HEK293T (cell line): ENCODE results near the gene PROS1.

Source experiments
- ARNT ChIP-seq: fragments of 450-650 bp; IDR thresholded peaks from 2 replicates; pipeline ENCODE4 v1.6.1; 2017; ENCODE audit warnings: mild to moderate bottlenecking
- FOXA1 ChIP-seq: fragments of 450-650 bp; IDR thresholded peaks from 2 replicates; pipeline ENCODE4 v1.6.1; 2016; ENCODE audit warnings: mild to moderate bottlenecking
- FOXM1 ChIP-seq: fragments of 450-650 bp; IDR thresholded peaks from 2 replicates; pipeline ENCODE4 v1.6.1; 2017; ENCODE audit warnings: mild to moderate bottlenecking, borderline replicate concordance
- L3MBTL2 ChIP-seq: fragments of 450-650 bp; conservative IDR thresholded peaks from 2 replicates; pipeline ENCODE4 v1.6.1; 2016; ENCODE audit warnings: mild to moderate bottlenecking
- SP1 ChIP-seq: fragments of 450-650 bp; IDR thresholded peaks from 2 replicates; pipeline ENCODE4 v1.6.1; 2017
- SUZ12 ChIP-seq: fragments of 450-650 bp; IDR thresholded peaks from 2 replicates; pipeline ENCODE4 v1.6.1; 2016; ENCODE audit warnings: mild to moderate bottlenecking
- TARDBP ChIP-seq: fragments of 450-650 bp; IDR thresholded peaks from 2 replicates; pipeline ENCODE4 v1.6.1; 2016
- ZNF384 ChIP-seq: fragments of 450-650 bp; IDR thresholded peaks from 2 replicates; pipeline ENCODE4 v1.6.1; 2016

DNA sequence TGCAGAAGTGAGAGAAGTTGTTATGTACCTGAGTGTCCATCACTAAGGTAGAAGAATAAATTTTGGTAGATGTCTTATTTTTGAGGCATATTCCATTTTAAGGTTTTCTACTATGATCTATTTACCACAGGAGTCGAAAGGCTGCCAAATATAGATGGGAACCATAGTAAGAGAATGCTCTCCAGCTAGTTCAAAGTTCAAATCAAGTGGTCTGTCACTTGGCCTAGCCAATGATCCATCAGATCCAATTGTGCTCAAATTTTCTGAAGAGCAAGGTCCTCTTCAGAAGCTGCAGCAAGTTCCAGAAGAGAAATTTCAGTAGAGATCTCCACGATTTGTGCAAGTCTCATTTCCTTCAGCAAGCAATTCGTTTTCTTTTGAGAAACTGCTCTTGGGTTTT, 10.9 kb downstream of the PROS1 start:
- TF ChIP-seq FOXA1 = no peak
- TF ChIP-seq SP1 = no peak
- TF ChIP-seq SUZ12 = no peak
- no peak for TF ChIP-seq ARNT
- no peak for TF ChIP-seq TARDBP
- no peak for TF ChIP-seq L3MBTL2
- no peak for TF ChIP-seq ZNF384
- TF ChIP-seq FOXM1 = no peak
